Spleen (tissue), 11 donors: ENCODE data around the gene WWP2. TPM values are rescaled to one million over a fixed set of nuclear protein-coding genes. Genes with fewer than 3 reads are reported as not detected.

Experiments used
- DNase-seq: peaks from one replicate; pipeline ENCODE4 v3.0.0-alpha.2; 2020
- H3K27ac ChIP-seq, 8 donors: fragments of 200-600 bp; sonication (generic) in 7 of 8; 1 replicate in 4 of 8; 2 replicates in 4 of 8; pipeline versions ENCODE4 v1.5.0 to v1.8.0; 2016 to 2021; ENCODE audit warnings: inconsistent platforms in 4 of 8, mild to moderate bottlenecking in 4 of 8, moderate library complexity in 1 of 8
- H3K27me3 ChIP-seq, 7 donors: fragments of 200-600 bp; sonication (generic) in 6 of 7; replicated peaks in 1 of 7; 1 replicate in 4 of 7; 2 replicates in 3 of 7; pipeline versions ENCODE4 v1.5.0 to v1.8.0; 2016 to 2021; ENCODE audit warnings: inconsistent platforms in 3 of 7, mild to moderate bottlenecking in 1 of 7
- H3K36me3 ChIP-seq, 6 donors: fragments of 200-600 bp; sonication (generic) in 5 of 6; 1 replicate in 4 of 6; 2 replicates in 2 of 6; pipeline versions ENCODE4 v1.5.0 to v1.8.0; 2016 to 2021; ENCODE audit warnings: inconsistent platforms in 2 of 6
- H3K4me1 ChIP-seq, 6 donors: fragments of 200-600 bp; sonication (generic) in 5 of 6; 1 replicate in 3 of 6; 2 replicates in 3 of 6; pipeline versions ENCODE4 v1.5.0 to v1.8.0; 2016 to 2021; ENCODE audit warnings: inconsistent platforms in 3 of 6
- H3K4me3 ChIP-seq, 8 donors: fragments of 200-600 bp; sonication (generic) in 7 of 8; 1 replicate in 4 of 8; 2 replicates in 4 of 8; pipeline versions ENCODE4 v1.5.0 to v1.8.0; 2016 to 2021; ENCODE audit warnings: inconsistent platforms in 4 of 8, mild to moderate bottlenecking in 4 of 8, moderate library complexity in 2 of 8
- H3K9me3 ChIP-seq, 8 donors: fragments of 200-600 bp; sonication (generic) in 7 of 8; 1 replicate in 4 of 8; 2 replicates in 4 of 8; pipeline versions ENCODE4 v1.5.0 to v1.8.0; 2016 to 2021; ENCODE audit warnings: inconsistent platforms in 4 of 8
- CTCF ChIP-seq, 11 experiments: fragments of 200-600 bp in 7 of 11; fragments of 450-650 bp in 4 of 11; sonication (generic) in 4 of 11; IDR thresholded peaks in 8 of 11; conservative IDR thresholded peaks in 3 of 11; 1 replicate in 7 of 11; 2 replicates in 4 of 11; pipeline versions ENCODE4 v1.4.0 to v1.8.0; 2016 to 2021; ENCODE audit warnings: antibody characterized with exemption in 11 of 11, inconsistent platforms in 4 of 11, mild to moderate bottlenecking in 1 of 11
- POLR2A ChIP-seq, 3 donors: fragments of 450-650 bp; IDR thresholded peaks; one replicate each; pipeline ENCODE4 v1.5.1; 2017; ENCODE audit warnings: antibody characterized with exemption in 3 of 3, mild to moderate bottlenecking in 1 of 3
- POLR2AphosphoS5 ChIP-seq, 3 donors: sonication (generic); formaldehyde crosslinking; IDR thresholded peaks; one replicate each; pipeline ENCODE4 v1.5.1; 2017; ENCODE audit warnings: antibody characterized with exemption in 3 of 3
- whole genome bisulfite sequencing, 5 donors: extraction: QIAGEN DNeasy Blood & Tissue Kit in 3 of 5; methylation state at CpG; one replicate each; pipeline versions ENCODE4 v1.1.5 to v1.1.7; 2013 to 2018; 5-methylcytosine and 5-hydroxymethylcytosine counted together
- intact Hi-C: fragments of 100-400 bp; cut with DNase I; formaldehyde crosslinking; loops from one replicate; pipeline ENCODE4 v1.15.0; 2023; ENCODE audit warnings: low total_unique reads
- polyA plus RNA-seq, 3 donors: library from polyadenylated mRNA; stranded (reverse); fragments of 200-250 nt; gene quantifications; one replicate each; pipeline ENCODE4 v1.2.1, GENCODE V29; 2013
- total RNA-seq, 7 donors: library from RNA; depleted of rRNA in 3 of 7; stranded (reverse); fragments of >200 nt in 3 of 7; fragmentation: NEBNext Ultra II Directional in 4 of 7; extraction: Animal tissue kit (Norgen Biotek cat#: 25700) in 4 of 7; gene quantifications; one replicate each; pipeline versions ENCODE4 v1.1.0 to v1.2.1, GENCODE V29; 2016 to 2021
- donor health status: healthy with polysubstance abuse.
- donor health status: DM: no; HTN: no; CAD: no; lungs with moderate emphysema.
- donor health status: DM: no; HTN: no; CAD: no.
- donor health status: Bipolar disorder and iron deficiency.
- donor health status: healthy.
- donor health status: DM: no; HTN: no; CAD: no.
- donor health status: DM: yes; HTN: yes; CAD: no.

The WWP2 gene
- total and polyA plus RNA-seq, 10 donors = 13.7 to 109 (median 67.7) TPM

- Histone ChIP-seq H3K4me1 (peaks cover 0 to 54% (median 17%) of the 10 kb centered on the region in 6 donors), H3K27me3 (no peaks in the 10 kb centered on the region), H3K9me3 (no peaks in the 10 kb centered on the region), H3K27ac (no peak overlapping the region), H3K4me3 (no peak overlapping the region), H3K36me3 (peaks cover 0 to 51% (median 9%) of the 10 kb centered on the region in 6 donors)
- DNase-seq = no peak
- WGBS, 5 donors = 93 to 100% (median 97%) methylated on average over 1 of the region's 1 CpG
- TF ChIP-seq POLR2AphosphoS5 (IDR thresholded peaks at IDR 0.05) (no peak), CTCF (IDR thresholded peaks at IDR 0.05 in 8 of 11, conservative IDR thresholded peaks at IDR 0.05 in 3 of 11) (no peak)
- intact Hi-C loops = no loop called here
These were observed 74.1 kb downstream of the WWP2 start for GRCh38 chr16:69836257-69836656.

DNA sequence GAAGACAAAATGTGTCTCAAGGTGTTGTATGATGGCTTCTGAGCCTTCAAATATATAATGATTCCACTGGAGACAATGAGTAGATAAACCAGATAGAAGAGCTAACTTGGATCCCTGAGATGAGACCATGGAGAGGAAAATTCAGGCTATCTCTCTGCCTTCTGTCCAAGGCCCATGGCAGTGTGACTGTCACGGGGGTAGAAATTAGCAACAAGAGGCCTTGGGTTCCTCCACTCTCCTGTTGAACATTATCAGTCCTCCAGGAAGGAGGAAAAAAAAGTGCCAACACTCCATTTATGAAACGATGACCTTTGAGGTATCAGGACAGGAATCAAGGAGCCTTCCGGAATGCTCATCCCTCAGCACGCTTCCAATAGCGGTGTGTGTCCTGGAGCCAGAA, 75.2 kb downstream of the WWP2 start:
- peak overlapping the region in 6 of 8 donors; percentile 2 to 81 (median 72) for H3K27ac ChIP-seq

DNA sequence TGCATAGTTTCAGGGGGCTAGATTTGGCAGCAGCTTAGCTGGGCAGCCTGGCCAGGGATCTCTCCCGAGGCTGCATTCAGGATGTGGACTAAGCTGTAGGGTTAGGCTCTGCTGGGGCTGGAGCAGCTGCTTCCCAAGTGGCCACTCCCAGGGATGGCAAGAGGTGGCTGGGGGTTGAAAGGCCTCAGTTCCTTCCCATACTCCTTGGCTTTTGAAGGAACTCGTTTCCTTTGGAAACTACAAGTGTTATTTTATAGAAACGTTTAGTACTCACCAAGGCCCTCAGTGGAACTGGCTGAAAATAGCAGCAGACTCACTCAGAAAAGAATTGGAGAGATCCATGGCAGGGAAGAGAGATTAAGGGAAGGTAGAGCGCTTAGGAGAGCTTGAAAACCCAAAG, 76.4 kb downstream of the WWP2 start:
- no peak overlapping the region for H3K4me3 ChIP-seq
- intact Hi-C loops = no loop called here
- peak overlapping the region in 7 of 8 donors; percentile 6 to 81 (median 72) for H3K27ac ChIP-seq
- TF ChIP-seq POLR2A (IDR thresholded peaks at IDR 0.05) = no peak
- TF ChIP-seq POLR2AphosphoS5 (IDR thresholded peaks at IDR 0.05) = peak; percentile 26 to 70 (median 60)
- TF ChIP-seq CTCF (IDR thresholded peaks at IDR 0.05 in 8 of 11, conservative IDR thresholded peaks at IDR 0.05 in 3 of 11) = no peak
- no peaks in the 10 kb centered on the region for H3K27me3 ChIP-seq
- peaks cover 0 to 65% (median 25%) of the 10 kb centered on the region in 6 donors for H3K36me3 ChIP-seq
- DNase-seq = no peak
- peaks cover 0 to 40% (median 14%) of the 10 kb centered on the region in 6 donors for H3K4me1 ChIP-seq
- H3K9me3 ChIP-seq = no peaks in the 10 kb centered on the region
- WGBS, 5 donors = 62 to 78% (median 70%) methylated on average over 4 of the region's 4 CpGs

More for the DNA sequence above, 75.2 kb downstream of the WWP2 start:
- Histone ChIP-seq H3K9me3 (no peaks in the 10 kb centered on the region), H3K4me3 (no peak overlapping the region), H3K36me3 (peaks cover 0 to 61% (median 18%) of the 10 kb centered on the region in 6 donors), H3K27me3 (no peaks in the 10 kb centered on the region), H3K4me1 (peaks cover 0 to 48% (median 17%) of the 10 kb centered on the region in 6 donors)
- no peak for DNase-seq
- no peak for TF ChIP-seq CTCF (IDR thresholded peaks at IDR 0.05 in 8 of 11, conservative IDR thresholded peaks at IDR 0.05 in 3 of 11)
- no peak for TF ChIP-seq POLR2AphosphoS5 (IDR thresholded peaks at IDR 0.05)
- no peak for TF ChIP-seq POLR2A (IDR thresholded peaks at IDR 0.05)
- intact Hi-C loops = no loop called here
- 66 to 90% (median 86%) methylated on average over 5 of the region's 5 CpGs for WGBS, 5 donors

DNA sequence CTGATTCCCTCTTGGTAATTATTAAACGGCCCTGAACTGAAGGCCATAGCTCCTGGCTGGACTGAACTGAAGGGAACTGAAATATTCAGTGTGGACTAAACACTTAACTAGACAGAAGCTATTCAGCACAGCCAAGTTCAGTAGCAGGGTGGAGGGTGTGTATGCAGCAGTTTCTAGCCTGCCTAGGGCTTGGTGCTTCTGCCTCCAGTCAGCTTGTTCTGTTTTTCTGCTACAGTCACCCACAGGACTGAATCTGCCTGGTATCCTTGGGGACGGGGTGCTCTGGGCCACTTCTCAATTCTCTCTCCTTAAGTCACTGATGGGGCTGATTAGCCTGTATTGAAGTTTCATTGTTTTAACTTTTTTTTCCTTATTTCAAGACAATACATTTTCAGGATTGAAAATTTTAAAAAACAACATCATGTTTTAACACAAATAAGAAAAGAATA, 77.1 kb downstream of the WWP2 start:
- intact Hi-C loops = no loop called here
- Histone ChIP-seq H3K9me3 (no peaks in the 10 kb centered on the region), H3K4me1 (peaks cover 0 to 32% (median 6%) of the 10 kb centered on the region in 6 donors), H3K27me3 (no peaks in the 10 kb centered on the region), H3K4me3 (no peak overlapping the region), H3K27ac (peak overlapping the region in 6 of 8 donors; percentile 60 to 81 (median 72)), H3K36me3 (peaks cover 0 to 72% (median 29%) of the 10 kb centered on the region in 6 donors)
- whole genome bisulfite sequencing, 5 donors = 35 to 63% (median 46%) methylated on average over 2 of the region's 2 CpGs
- TF ChIP-seq CTCF (IDR thresholded peaks at IDR 0.05 in 8 of 11, conservative IDR thresholded peaks at IDR 0.05 in 3 of 11) (no peak), POLR2A (IDR thresholded peaks at IDR 0.05) (no peak), POLR2AphosphoS5 (IDR thresholded peaks at IDR 0.05) (no peak)
- no peak for DNase-seq
